SK-N-MC (cell line): Measurements from ENCODE around the gene LAMC3.

Experiments used
- EZH2 ChIP-seq: fragments of 200-600 bp; sonication (generic); IDR thresholded peaks from one replicate; pipeline ENCODE4 v1.6.1; 2017; ENCODE audit warnings: antibody characterized with exemption
- POLR2AphosphoS5 ChIP-seq: IDR thresholded peaks from 2 replicates; pipeline ENCODE4 v1.6.1; 2012; ENCODE audit warnings: mild to moderate bottlenecking, low read depth, low read length, borderline replicate concordance

DNA sequence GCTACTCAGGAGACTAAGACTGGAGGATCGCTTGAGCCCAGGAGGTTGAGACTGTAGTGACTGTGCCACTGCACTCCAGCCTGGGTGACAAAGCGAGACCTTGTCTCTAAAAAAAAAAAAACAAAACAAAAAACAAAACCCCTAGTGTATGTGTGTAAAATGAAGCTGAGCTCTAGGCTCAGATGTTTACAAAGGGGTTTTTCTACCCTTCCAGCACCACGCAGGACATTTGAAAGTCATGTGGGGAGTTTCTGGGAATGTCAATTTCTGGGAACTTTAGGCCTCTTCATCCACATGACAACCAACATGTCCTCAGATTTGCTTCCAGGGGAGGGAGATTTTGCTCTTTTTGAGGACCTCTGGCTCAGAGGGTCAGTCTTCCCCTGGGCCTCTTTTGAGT, 44.9 kb downstream of the LAMC3 start:
- TF ChIP-seq EZH2 (no peak), POLR2AphosphoS5 (no peak)
